HEK293T (cell line): ENCODE data around the gene SLC7A9.

Experiments used
- ARNT ChIP-seq: fragments of 450-650 bp; IDR thresholded peaks from 2 replicates; pipeline ENCODE4 v1.6.1; 2017; ENCODE audit warnings: mild to moderate bottlenecking
- BHLHE40 ChIP-seq: fragments of 450-650 bp; IDR thresholded peaks from 2 replicates; pipeline ENCODE4 v1.6.1; 2016; ENCODE audit warnings: mild to moderate bottlenecking, moderate library complexity, borderline replicate concordance
- FOXA1 ChIP-seq: fragments of 450-650 bp; IDR thresholded peaks from 2 replicates; pipeline ENCODE4 v1.6.1; 2016; ENCODE audit warnings: mild to moderate bottlenecking
- FOXK2 ChIP-seq: fragments of 450-650 bp; IDR thresholded peaks from 2 replicates; pipeline ENCODE4 v1.6.1; 2016; ENCODE audit warnings: mild to moderate bottlenecking
- L3MBTL2 ChIP-seq: fragments of 450-650 bp; conservative IDR thresholded peaks from 2 replicates; pipeline ENCODE4 v1.6.1; 2016; ENCODE audit warnings: mild to moderate bottlenecking
- LEF1 ChIP-seq: fragments of 450-650 bp; IDR thresholded peaks from 2 replicates; pipeline ENCODE4 v1.6.1; 2017; ENCODE audit warnings: mild to moderate bottlenecking, borderline replicate concordance
- SP1 ChIP-seq: fragments of 450-650 bp; IDR thresholded peaks from 2 replicates; pipeline ENCODE4 v1.6.1; 2017
- TF ChIP-seq, protein P1 (sequence below): fragments of 450-650 bp; IDR thresholded peaks from 2 replicates; pipeline ENCODE4 v1.6.1; 2016

DNA sequence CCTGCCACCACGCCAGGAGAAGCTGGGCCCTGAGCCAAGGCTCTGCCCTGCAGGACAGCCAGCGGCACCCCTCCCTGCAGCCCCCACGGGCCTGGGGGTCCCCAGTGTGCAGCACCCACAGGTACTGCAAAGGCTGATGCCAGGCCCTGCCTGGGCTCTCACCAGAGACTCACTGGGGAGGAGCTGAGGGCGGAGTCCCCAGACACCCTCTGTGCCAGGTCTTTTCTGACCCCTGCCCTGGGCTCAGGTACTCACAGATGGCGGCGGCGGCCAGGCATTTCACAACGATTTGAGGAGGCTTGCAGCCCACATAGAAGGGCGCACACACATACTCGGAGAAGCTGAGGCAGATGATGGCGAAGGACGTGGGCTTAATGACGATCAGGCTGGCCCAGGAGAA lies 5.7 kb downstream of the SLC7A9 start:
- TF ChIP-seq FOXK2 (no peak), SP1 (no peak), L3MBTL2 (no peak), FOXA1 (no peak), LEF1 (no peak), ARNT (no peak), BHLHE40 (no peak)
- TF ChIP-seq, protein P1, sequence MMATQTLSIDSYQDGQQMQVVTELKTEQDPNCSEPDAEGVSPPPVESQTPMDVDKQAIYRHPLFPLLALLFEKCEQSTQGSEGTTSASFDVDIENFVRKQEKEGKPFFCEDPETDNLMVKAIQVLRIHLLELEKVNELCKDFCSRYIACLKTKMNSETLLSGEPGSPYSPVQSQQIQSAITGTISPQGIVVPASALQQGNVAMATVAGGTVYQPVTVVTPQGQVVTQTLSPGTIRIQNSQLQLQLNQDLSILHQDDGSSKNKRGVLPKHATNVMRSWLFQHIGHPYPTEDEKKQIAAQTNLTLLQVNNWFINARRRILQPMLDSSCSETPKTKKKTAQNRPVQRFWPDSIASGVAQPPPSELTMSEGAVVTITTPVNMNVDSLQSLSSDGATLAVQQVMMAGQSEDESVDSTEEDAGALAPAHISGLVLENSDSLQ: no peak
